ENCODE data around the gene FBXL5. TPM values are rescaled to one million over a fixed set of nuclear protein-coding genes. Genes with fewer than 3 reads are reported as not detected.

The FBXL5 gene, protein sequence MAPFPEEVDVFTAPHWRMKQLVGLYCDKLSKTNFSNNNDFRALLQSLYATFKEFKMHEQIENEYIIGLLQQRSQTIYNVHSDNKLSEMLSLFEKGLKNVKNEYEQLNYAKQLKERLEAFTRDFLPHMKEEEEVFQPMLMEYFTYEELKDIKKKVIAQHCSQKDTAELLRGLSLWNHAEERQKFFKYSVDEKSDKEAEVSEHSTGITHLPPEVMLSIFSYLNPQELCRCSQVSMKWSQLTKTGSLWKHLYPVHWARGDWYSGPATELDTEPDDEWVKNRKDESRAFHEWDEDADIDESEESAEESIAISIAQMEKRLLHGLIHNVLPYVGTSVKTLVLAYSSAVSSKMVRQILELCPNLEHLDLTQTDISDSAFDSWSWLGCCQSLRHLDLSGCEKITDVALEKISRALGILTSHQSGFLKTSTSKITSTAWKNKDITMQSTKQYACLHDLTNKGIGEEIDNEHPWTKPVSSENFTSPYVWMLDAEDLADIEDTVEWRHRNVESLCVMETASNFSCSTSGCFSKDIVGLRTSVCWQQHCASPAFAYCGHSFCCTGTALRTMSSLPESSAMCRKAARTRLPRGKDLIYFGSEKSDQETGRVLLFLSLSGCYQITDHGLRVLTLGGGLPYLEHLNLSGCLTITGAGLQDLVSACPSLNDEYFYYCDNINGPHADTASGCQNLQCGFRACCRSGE
- 41.0 and 41.9 TPM in 2 replicates for total RNA-seq
- total RNA-seq (2013), result 82.3 TPM
- polyA plus RNA-seq, result 21.2 and 28.6 TPM in 2 replicates
- polyA minus RNA-seq, result 25.4 and 31.3 TPM in 2 replicates

DNA sequence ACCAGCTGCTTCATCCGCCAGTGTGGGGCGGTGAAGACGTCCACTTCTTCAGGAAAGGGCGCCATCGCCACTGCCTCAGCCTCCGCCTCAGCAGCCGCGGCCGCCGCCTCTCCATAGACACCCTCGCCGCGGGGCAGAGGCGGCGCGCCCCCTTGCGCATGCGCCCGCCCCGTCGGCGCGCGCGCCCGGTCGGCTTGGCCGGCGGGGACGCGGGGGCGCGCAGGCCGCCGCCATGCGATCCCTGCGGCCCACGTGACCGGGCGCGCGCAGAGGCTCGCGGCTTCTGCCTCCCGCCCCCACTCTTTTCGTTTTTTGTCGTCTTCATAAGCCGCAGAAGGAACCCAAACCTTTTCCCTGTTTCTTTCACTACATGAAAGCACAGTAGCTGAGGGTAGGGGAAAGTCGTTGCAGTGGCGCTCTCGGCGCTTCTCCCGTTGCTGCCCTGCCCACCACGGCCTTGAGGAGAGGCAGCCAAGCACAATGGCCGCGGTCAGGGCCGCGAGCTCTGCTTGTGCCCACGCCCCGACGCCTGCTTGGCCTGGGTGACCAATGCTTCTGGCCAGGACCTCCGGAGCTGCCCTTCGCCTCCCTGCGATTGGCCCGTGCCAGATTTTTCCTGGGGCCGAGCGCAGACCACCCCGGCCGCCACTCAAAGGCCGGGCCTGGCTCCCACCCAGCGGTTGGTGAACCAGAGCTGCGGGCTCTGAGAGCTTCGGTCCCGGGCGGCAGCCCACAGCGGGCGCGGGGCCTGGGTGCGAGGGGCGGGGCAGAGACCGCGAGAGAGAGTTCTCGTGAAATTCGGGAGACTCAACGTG lies at the start of gene FBXL5:
TSS of gene FBXL5 (minus strand) at position 135 of the 815 bp plus-strand sequence. CDS start at position 65, 70 bp downstream.
- Histone ChIP-seq H2AFZ (ENCODE audit: insufficient read depth, low read depth, low read length, poor library complexity, severe bottlenecking) (peak within 1 kb of the TSS; percentile 100), H4K20me1 (ENCODE audit: control insufficient read depth, insufficient read depth, low read length, poor library complexity, severe bottlenecking) (peaks cover 30% of the 10 kb centered on the region), H3K27me3 (replicated peaks in 1 of 4; ENCODE audit: control extremely low read depth in 1 of 4, control insufficient read depth in 3 of 4, insufficient read depth in 4 of 4, low read length in 3 of 4) (no peaks in the 10 kb centered on the region), H3K4me2 (replicated peaks; ENCODE audit: low read depth, low read length, poor library complexity, severe bottlenecking) (peak within 1 kb of the TSS; percentile 87), H3K9me3 (ENCODE audit: control extremely low read depth in 1 of 3, control insufficient read depth in 2 of 3, insufficient read depth in 1 of 3, low read length in 2 of 3) (no peaks in the 10 kb centered on the region), H3K4me1 (ENCODE audit: control insufficient read depth in 2 of 2, insufficient read depth in 2 of 2, low read length in 2 of 2) (peaks cover 29 to 39% of the 10 kb centered on the region in 2 donors), H3K36me3 (replicated peaks in 1 of 2; ENCODE audit: control extremely low read depth in 1 of 2, control insufficient read depth in 1 of 2, extremely low read depth in 1 of 2, insufficient read depth in 2 of 2, low read length in 1 of 2) (no peaks in the 10 kb centered on the region), H3K27ac (ENCODE audit: low read length in 2 of 2) (peak within 1 kb of the TSS; percentile 88 to 97), H3K79me2 (ENCODE audit: control insufficient read depth, insufficient read depth, low read length) (peaks cover 50% of the 10 kb centered on the region), H3K9ac (ENCODE audit: low read length) (peak within 1 kb of the TSS; percentile 95), H3K4me3 (ENCODE audit: control extremely low read depth in 1 of 5, extremely low read depth in 1 of 5, insufficient read depth in 1 of 5, low read depth in 2 of 5, low read length in 4 of 5) (peak within 1 kb of the TSS; percentile 74 to 87 (median 85))
- TF ChIP-seq, protein P1, sequence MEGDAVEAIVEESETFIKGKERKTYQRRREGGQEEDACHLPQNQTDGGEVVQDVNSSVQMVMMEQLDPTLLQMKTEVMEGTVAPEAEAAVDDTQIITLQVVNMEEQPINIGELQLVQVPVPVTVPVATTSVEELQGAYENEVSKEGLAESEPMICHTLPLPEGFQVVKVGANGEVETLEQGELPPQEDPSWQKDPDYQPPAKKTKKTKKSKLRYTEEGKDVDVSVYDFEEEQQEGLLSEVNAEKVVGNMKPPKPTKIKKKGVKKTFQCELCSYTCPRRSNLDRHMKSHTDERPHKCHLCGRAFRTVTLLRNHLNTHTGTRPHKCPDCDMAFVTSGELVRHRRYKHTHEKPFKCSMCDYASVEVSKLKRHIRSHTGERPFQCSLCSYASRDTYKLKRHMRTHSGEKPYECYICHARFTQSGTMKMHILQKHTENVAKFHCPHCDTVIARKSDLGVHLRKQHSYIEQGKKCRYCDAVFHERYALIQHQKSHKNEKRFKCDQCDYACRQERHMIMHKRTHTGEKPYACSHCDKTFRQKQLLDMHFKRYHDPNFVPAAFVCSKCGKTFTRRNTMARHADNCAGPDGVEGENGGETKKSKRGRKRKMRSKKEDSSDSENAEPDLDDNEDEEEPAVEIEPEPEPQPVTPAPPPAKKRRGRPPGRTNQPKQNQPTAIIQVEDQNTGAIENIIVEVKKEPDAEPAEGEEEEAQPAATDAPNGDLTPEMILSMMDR (IDR thresholded peaks at IDR 0.05), result no peak
- no peak for TF ChIP-seq EZH2 (IDR thresholded peaks at IDR 0.05; ENCODE audit: borderline replicate concordance, insufficient read depth, low read depth, low read length, poor library complexity, severe bottlenecking)
- CTCF ChIA-PET, result interaction anchor here (0.8 to 2.2 kb wide), 4 partner anchors 12 to 102 kb away, joined by 3 to 9 read pairs (median 4); partner anchors contain the start of gene FAM200B
- Mint-ChIP-seq H3K9me3 (ENCODE audit: insufficient read depth) (no peaks in the 10 kb centered on the region), H3K4me1 (peaks cover 42% of the 10 kb centered on the region), H3K27ac (peak within 1 kb of the TSS; percentile 99), H3K27me3 (no peaks in the 10 kb centered on the region), H3K4me3 (peak within 1 kb of the TSS; percentile 97)
- intact Hi-C loops (cut with micrococcal nuclease), result loop anchor here (1.0 to 10.0 kb wide), 7 partner anchors 26 to 653 kb away; partner anchors contain the start of genes CD38, CPEB2, FAM200B and TAPT1
- DNase-seq (peak; percentile 94), ATAC-seq (ENCODE audit: low read depth) (peak; percentile 80)
- 15% methylated on average over 79 of the region's 85 CpGs for WGBS (ENCODE audit: insufficient coverage)
- POLR2A ChIA-PET, result interaction anchor here (0.6 to 2.3 kb wide), 4 partner anchors 10 to 26 kb away, joined by 3 to 8 read pairs (median 3); partner anchors contain the start of gene FAM200B
